ENCODE results near the gene C9.

GRCh38 chr5:39319395-39319794 is 44.9 kb downstream of the C9 start:
- no peak for TF ChIP-seq CTCF (IDR thresholded peaks at IDR 0.05; ENCODE audit: insufficient read depth, low read length, poor library complexity, severe bottlenecking)
- no peak for TF ChIP-seq EZH2phosphoT487 (conservative IDR thresholded peaks at IDR 0.05; ENCODE audit: low read length)

All from SU-DHL-6 (cell line).